Mesenchymal stem cell (in vitro differentiated cells and primary cell): ENCODE measurements around the gene EID3.
"Not testable (repeated sequence)": the region's sequence is repeated elsewhere in the genome, so short reads cannot be mapped to it uniquely, and the experiment has no call there.

Experiments
- DNase-seq: peaks from one replicate; pipeline ENCODE4 v3.0.0-alpha.2; 2013
- H2AFZ ChIP-seq: one replicate; pipeline ENCODE4 v1.6.1; 2013; ENCODE audit warnings: low read depth, mild to moderate bottlenecking, control low read depth, inconsistent platforms, low read length, moderate library complexity
- H2AK5ac ChIP-seq: 2 replicates; pipeline ENCODE4 v1.6.1; 2013; ENCODE audit warnings: low read length, moderate library complexity, mild to moderate bottlenecking, inconsistent platforms; ENCODE audit not compliant: severe bottlenecking
- H2BK120ac ChIP-seq: one replicate; pipeline ENCODE4 v1.6.1; 2013; ENCODE audit warnings: low read depth, mild to moderate bottlenecking, inconsistent platforms, low read length, moderate library complexity
- H2BK12ac ChIP-seq, 2 experiments: one replicate each; pipeline ENCODE4 v1.6.1; 2013; ENCODE audit warnings: inconsistent platforms in 2 of 2, low read length in 2 of 2, mild to moderate bottlenecking in 2 of 2, moderate library complexity in 2 of 2, control low read depth in 1 of 2
- H2BK15ac ChIP-seq: one replicate; pipeline ENCODE4 v1.6.1; 2013; ENCODE audit warnings: mild to moderate bottlenecking, low read depth, inconsistent platforms; ENCODE audit not compliant: poor library complexity, severe bottlenecking
- H2BK5ac ChIP-seq: 2 replicates; pipeline ENCODE4 v1.6.1; 2013; ENCODE audit warnings: low read depth, mild to moderate bottlenecking, low read length, control low read depth, inconsistent platforms; ENCODE audit not compliant: poor library complexity, severe bottlenecking
- H3K14ac ChIP-seq, 2 experiments: one replicate each; pipeline ENCODE4 v1.6.1; 2013; ENCODE audit warnings: inconsistent platforms in 2 of 2, low read length in 2 of 2, control low read depth in 1 of 2, mild to moderate bottlenecking in 1 of 2, moderate library complexity in 1 of 2
- H3K18ac ChIP-seq, 2 experiments: one replicate each; pipeline ENCODE4 v1.6.1; 2013; ENCODE audit warnings: inconsistent platforms in 2 of 2, low read length in 2 of 2, control low read depth in 1 of 2, low read depth in 1 of 2, mild to moderate bottlenecking in 1 of 2
- H3K23ac ChIP-seq, 2 experiments: one replicate each; pipeline ENCODE4 v1.6.1; 2013; ENCODE audit warnings: inconsistent platforms in 2 of 2, low read length in 2 of 2, mild to moderate bottlenecking in 2 of 2, moderate library complexity in 2 of 2, control low read depth in 1 of 2
- H3K27ac ChIP-seq: 2 replicates; pipeline ENCODE4 v1.5.1; 2013; ENCODE audit warnings: mild to moderate bottlenecking, moderate library complexity, low read length, control low read depth, inconsistent platforms; ENCODE audit not compliant: poor library complexity, severe bottlenecking
- H3K27me3 ChIP-seq, 2 experiments: 2 replicates each; pipeline versions ENCODE4 v1.6.1 to v1.7.0; 2013; ENCODE audit warnings: low read length in 2 of 2, mild to moderate bottlenecking in 2 of 2, moderate library complexity in 2 of 2, control low read depth in 1 of 2, inconsistent platforms in 1 of 2; ENCODE audit not compliant: control insufficient read depth in 1 of 2, insufficient read depth in 1 of 2
- H3K36me3 ChIP-seq, 2 experiments: 2 replicates each; pipeline versions ENCODE4 v1.6.1 to v1.7.0; 2013; ENCODE audit warnings: low read length in 2 of 2, control low read depth in 1 of 2, inconsistent platforms in 1 of 2, low read depth in 1 of 2, mild to moderate bottlenecking in 1 of 2; ENCODE audit not compliant: insufficient read depth in 2 of 2, control insufficient read depth in 1 of 2
- H3K4ac ChIP-seq, 2 experiments: one replicate each; pipeline ENCODE4 v1.6.1; 2013; ENCODE audit warnings: inconsistent platforms in 2 of 2, low read length in 2 of 2, mild to moderate bottlenecking in 2 of 2, moderate library complexity in 2 of 2, control low read depth in 1 of 2, low read depth in 1 of 2
- H3K4me1 ChIP-seq: 2 replicates; pipeline ENCODE4 v1.6.1; 2013; ENCODE audit warnings: low read depth, low read length, control low read depth; ENCODE audit not compliant: control insufficient read depth, insufficient read depth
- H3K4me2 ChIP-seq: 2 replicates; pipeline ENCODE4 v1.6.1; 2013; ENCODE audit warnings: low read length, mild to moderate bottlenecking, inconsistent platforms; ENCODE audit not compliant: poor library complexity, severe bottlenecking
- H3K4me3 ChIP-seq, 2 experiments: 2 replicates each; pipeline versions ENCODE4 v1.5.1 to v1.7.0; 2013; ENCODE audit warnings: low read length in 2 of 2, mild to moderate bottlenecking in 2 of 2, control low read depth in 1 of 2, low read depth in 1 of 2; ENCODE audit not compliant: insufficient read depth in 1 of 2
- H3K79me1 ChIP-seq: replicated peaks from 2 replicates; pipeline ENCODE4 v1.6.1; 2013; ENCODE audit warnings: mild to moderate bottlenecking, control low read depth, low read length, inconsistent platforms; ENCODE audit not compliant: poor library complexity, severe bottlenecking
- H3K9ac ChIP-seq: 2 replicates; pipeline ENCODE4 v1.7.0; 2013; ENCODE audit warnings: mild to moderate bottlenecking, low read length, moderate library complexity
- H3K9me3 ChIP-seq: 2 replicates; pipeline ENCODE4 v1.7.0; 2013; ENCODE audit warnings: mild to moderate bottlenecking, low read length; ENCODE audit not compliant: control insufficient read depth
- H4K8ac ChIP-seq: one replicate; pipeline ENCODE4 v1.6.1; 2013; ENCODE audit warnings: inconsistent platforms, mild to moderate bottlenecking, low read length, moderate library complexity
- H4K91ac ChIP-seq: one replicate; pipeline ENCODE4 v1.6.1; 2013; ENCODE audit warnings: mild to moderate bottlenecking, low read length, inconsistent platforms
- WGBS: methylation state at CpG from one replicate; pipeline ENCODE4 v1.1.7; 2013; ENCODE audit warnings: mixed read lengths; 5-methylcytosine and 5-hydroxymethylcytosine counted together

Gene EID3

DNA sequence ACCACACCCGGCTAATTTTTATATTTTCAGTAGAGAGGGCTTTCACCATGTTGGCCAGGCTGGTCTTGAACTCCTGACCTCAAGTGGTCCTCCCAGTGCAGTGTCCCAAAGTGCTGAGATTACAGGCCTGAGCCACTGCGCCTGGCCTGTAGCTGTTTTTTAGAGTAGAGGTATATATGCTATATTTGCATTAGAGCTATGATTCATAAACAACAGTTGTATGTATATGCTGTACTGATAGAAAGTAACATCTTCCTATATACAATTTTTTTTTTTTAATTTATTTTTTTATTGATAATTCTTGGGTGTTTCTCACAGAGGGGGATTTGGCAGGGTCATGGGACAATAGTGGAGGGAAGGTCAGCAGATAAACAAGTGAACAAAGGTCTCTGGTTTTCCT lies 19.0 kb downstream of the EID3 start:
- not testable (repeated sequence) for H3K27ac ChIP-seq, H3K14ac ChIP-seq, H3K18ac ChIP-seq, H2AFZ ChIP-seq, H2BK120ac ChIP-seq, H3K4me1 ChIP-seq, H3K23ac ChIP-seq, H3K4me3 ChIP-seq, H3K27me3 ChIP-seq, H2BK5ac ChIP-seq, H2BK12ac ChIP-seq, H2AK5ac ChIP-seq, H4K91ac ChIP-seq, DNase-seq, H3K4me2 ChIP-seq, H3K4ac ChIP-seq, H4K8ac ChIP-seq, H3K9me3 ChIP-seq, H2BK15ac ChIP-seq, H3K9ac ChIP-seq
- peaks cover 14% of the 10 kb centered on the region for H3K79me1 ChIP-seq
- 93% methylated on average over 1 of the region's 2 CpGs for WGBS
- H3K36me3 ChIP-seq: peaks cover 21 to 87% of the 10 kb centered on the region in 2 experiments

DNA sequence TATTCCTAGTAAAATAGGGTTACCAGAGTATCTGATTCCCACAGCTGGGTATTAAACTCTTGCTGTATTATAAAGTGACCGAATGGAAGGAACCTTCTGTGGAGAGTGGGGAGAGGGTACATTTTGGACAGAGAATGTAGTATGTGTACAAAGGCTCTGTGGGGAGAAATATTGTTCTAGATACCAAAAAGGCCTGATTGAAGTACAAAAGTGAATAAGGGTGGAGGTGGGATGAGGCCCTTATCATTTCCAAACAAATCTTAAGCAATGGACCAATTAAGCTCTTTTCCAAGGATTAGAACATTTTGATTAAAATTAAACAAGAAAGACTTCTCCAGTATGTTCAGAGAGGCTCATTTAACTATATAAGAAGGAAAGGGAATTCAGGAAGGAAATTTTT lies 20.4 kb downstream of the EID3 start:
- H3K36me3 ChIP-seq: peaks cover 20 to 86% of the 10 kb centered on the region in 2 experiments
- H3K4me2 ChIP-seq: no peak overlapping the region
- no peak overlapping the region for H2BK15ac ChIP-seq
- no peak overlapping the region for H4K8ac ChIP-seq
- no peak for DNase-seq
- H4K91ac ChIP-seq: no peak overlapping the region
- no peak overlapping the region for H2BK120ac ChIP-seq
- no peak overlapping the region for H3K14ac ChIP-seq
- H2BK5ac ChIP-seq: no peak overlapping the region
- WGBS: 96% methylated on average over 1 of the region's 1 CpG
- no peak overlapping the region for H2AK5ac ChIP-seq
- H3K27me3 ChIP-seq: no peaks in the 10 kb centered on the region
- no peak overlapping the region for H3K23ac ChIP-seq
- no peaks in the 10 kb centered on the region for H3K9me3 ChIP-seq
- H3K18ac ChIP-seq: no peak overlapping the region
- H3K27ac ChIP-seq: no peak overlapping the region
- no peak overlapping the region for H3K4me3 ChIP-seq
- no peak overlapping the region for H3K9ac ChIP-seq
- H3K4me1 ChIP-seq: no peaks in the 10 kb centered on the region
- H3K79me1 ChIP-seq: peaks cover 8% of the 10 kb centered on the region
- no peak overlapping the region for H2BK12ac ChIP-seq
- no peak overlapping the region for H3K4ac ChIP-seq
- H2AFZ ChIP-seq: no peak overlapping the region

DNA sequence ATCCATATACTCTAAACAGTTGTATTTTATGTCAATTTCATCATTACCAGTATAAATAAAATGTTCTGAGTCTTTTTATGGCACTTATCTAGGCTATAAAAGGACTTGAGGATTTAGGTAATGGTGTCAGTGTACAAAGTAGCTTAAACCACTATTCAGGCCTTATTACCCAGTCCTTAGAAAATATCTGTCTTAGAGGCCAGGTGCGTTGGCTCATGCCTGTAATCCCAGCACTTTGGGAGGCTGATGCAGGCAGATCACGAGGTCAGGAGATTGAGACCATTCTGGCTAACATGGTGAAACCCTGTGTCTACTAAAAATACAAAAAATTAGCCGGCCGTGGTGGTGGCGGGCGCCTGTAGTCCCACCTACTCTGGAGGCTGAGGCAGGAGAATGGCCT lies 24.7 kb downstream of the EID3 start:
- H2BK15ac ChIP-seq, H3K23ac ChIP-seq, H3K4me2 ChIP-seq, H3K9ac ChIP-seq, H3K79me1 ChIP-seq, H3K9me3 ChIP-seq, H3K27ac ChIP-seq, H2AK5ac ChIP-seq, H3K4me1 ChIP-seq, H2BK12ac ChIP-seq, H3K27me3 ChIP-seq, H4K8ac ChIP-seq, H3K4me3 ChIP-seq, H2BK5ac ChIP-seq, DNase-seq, H4K91ac ChIP-seq, H2BK120ac ChIP-seq, H3K4ac ChIP-seq, H3K14ac ChIP-seq, H2AFZ ChIP-seq, H3K18ac ChIP-seq: not testable (repeated sequence)
- 94% methylated on average over 6 of the region's 6 CpGs for WGBS
- peaks cover 24 to 90% of the 10 kb centered on the region in 2 experiments for H3K36me3 ChIP-seq

DNA sequence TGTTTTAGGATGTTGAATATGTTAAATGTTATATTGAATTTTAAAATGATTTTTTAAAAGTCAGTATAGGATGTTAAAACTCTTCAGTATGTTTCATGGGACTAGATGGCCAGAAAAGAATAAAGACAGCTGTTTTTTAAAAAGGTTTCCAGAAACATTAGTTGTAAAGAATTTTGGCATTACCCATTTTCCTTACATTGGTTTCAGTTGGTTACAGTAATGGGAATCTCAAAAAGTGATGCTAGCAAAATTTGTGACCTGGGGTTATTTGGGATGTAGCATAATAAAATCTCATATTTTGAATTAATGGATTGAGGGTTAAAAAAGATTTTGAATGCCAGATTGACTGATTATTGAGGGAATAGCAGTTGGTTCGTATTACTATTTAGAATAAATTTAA lies 25.3 kb downstream of the EID3 start:
- H2BK15ac ChIP-seq: no peak overlapping the region
- H2AK5ac ChIP-seq: no peak overlapping the region
- no peak overlapping the region for H2BK120ac ChIP-seq
- H2AFZ ChIP-seq: no peak overlapping the region
- H3K79me1 ChIP-seq: peaks cover 5% of the 10 kb centered on the region
- H3K4ac ChIP-seq: no peak overlapping the region
- no peak for DNase-seq
- H3K23ac ChIP-seq: no peak overlapping the region
- H3K36me3 ChIP-seq: peaks cover 24 to 95% of the 10 kb centered on the region in 2 experiments
- no peak overlapping the region for H2BK12ac ChIP-seq
- H2BK5ac ChIP-seq: no peak overlapping the region
- H3K27ac ChIP-seq: no peak overlapping the region
- no peak overlapping the region for H3K9ac ChIP-seq
- no peak overlapping the region for H4K91ac ChIP-seq
- H3K4me1 ChIP-seq: no peaks in the 10 kb centered on the region
- H3K14ac ChIP-seq: no peak overlapping the region
- no CpG with 5 or more reads among the region's 1 CpG for WGBS
- H3K27me3 ChIP-seq: no peaks in the 10 kb centered on the region
- H3K4me3 ChIP-seq: no peak overlapping the region
- no peak overlapping the region for H3K18ac ChIP-seq
- no peaks in the 10 kb centered on the region for H3K9me3 ChIP-seq
- no peak overlapping the region for H3K4me2 ChIP-seq
- no peak overlapping the region for H4K8ac ChIP-seq
